Mucosa of rectum (tissue), 2 donors: ENCODE results near the gene LAPTM5.
A peak's percentile ranks its signal among the peaks of the same experiment; 100 is the strongest.

Experiments
- H3K27ac ChIP-seq, 2 donors: one replicate each; pipeline ENCODE4 v1.7.0; 2013; ENCODE audit warnings: inconsistent platforms in 2 of 2, low read depth in 2 of 2, low read length in 2 of 2
- H3K27me3 ChIP-seq, 2 donors: one replicate each; pipeline ENCODE4 v1.7.0; 2013; ENCODE audit warnings: low read length in 2 of 2; ENCODE audit not compliant: control insufficient read depth in 2 of 2, insufficient read depth in 2 of 2
- H3K36me3 ChIP-seq, 2 donors: one replicate each; pipeline ENCODE4 v1.7.0; 2013; ENCODE audit warnings: low read length in 2 of 2; ENCODE audit not compliant: control insufficient read depth in 2 of 2, insufficient read depth in 2 of 2
- H3K4me1 ChIP-seq, 2 donors: one replicate each; pipeline ENCODE4 v1.7.0; 2013; ENCODE audit warnings: low read length in 2 of 2, mild to moderate bottlenecking in 1 of 2; ENCODE audit not compliant: control insufficient read depth in 2 of 2, insufficient read depth in 2 of 2
- H3K4me3 ChIP-seq, 2 donors: one replicate each; pipeline ENCODE4 v1.7.0; 2013; ENCODE audit warnings: low read length in 2 of 2
- H3K9ac ChIP-seq, 2 donors: one replicate each; pipeline ENCODE4 v1.7.0; 2013; ENCODE audit warnings: low read length in 2 of 2, low read depth in 1 of 2, mild to moderate bottlenecking in 1 of 2
- H3K9me3 ChIP-seq, 2 donors: one replicate each; pipeline ENCODE4 v1.7.0; 2013; ENCODE audit warnings: low read length in 2 of 2; ENCODE audit not compliant: control insufficient read depth in 2 of 2
- donor health status: healthy.
- donor health status: Normal muscosa, but diverticular disease.

Gene LAPTM5

DNA sequence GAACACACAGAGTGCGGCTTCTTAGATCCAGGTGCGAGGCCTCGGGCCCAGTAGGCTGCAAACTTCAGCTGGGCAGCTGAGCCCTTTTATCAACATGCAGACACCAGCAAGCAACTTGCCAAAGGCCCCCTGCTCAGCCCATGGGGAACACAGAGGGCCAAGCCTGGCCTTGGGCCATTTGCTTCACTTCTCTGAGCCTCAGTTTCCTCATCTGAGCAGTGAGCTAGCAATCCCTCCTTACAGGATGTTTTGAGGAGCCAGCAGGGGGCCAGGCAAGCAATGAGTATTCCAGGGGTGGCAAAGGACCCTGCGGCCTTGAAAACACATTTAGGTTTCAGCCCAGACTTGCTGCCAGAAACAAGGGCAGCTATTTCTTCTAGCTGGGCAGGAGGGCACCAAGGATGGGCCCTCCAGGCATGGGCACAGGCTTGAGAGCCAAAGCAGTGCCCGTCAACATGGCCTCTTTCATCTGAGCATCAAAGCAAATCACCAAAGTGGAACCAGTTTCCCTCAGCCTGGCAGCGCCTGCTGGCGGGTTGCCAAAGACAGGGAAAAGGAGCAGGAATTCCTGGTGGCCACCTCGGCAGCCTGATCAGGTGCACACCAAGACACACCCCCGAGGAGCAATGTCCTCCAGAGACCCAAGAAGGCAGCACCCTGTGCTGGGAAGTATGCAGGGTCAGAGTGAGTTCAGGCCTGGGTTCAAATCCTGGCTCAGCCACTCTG lies 35.6 kb downstream of the LAPTM5 start:
- Histone ChIP-seq H3K9me3 (no peaks in the 10 kb centered on the region), H3K27ac (no peak overlapping the region), H3K4me3 (no peak overlapping the region), H3K9ac (no peak overlapping the region), H3K27me3 (no peaks in the 10 kb centered on the region), H3K4me1 (peaks cover 6 to 11% of the 10 kb centered on the region in 2 donors), H3K36me3 (peaks cover 0 to 3% of the 10 kb centered on the region in 2 donors)

DNA sequence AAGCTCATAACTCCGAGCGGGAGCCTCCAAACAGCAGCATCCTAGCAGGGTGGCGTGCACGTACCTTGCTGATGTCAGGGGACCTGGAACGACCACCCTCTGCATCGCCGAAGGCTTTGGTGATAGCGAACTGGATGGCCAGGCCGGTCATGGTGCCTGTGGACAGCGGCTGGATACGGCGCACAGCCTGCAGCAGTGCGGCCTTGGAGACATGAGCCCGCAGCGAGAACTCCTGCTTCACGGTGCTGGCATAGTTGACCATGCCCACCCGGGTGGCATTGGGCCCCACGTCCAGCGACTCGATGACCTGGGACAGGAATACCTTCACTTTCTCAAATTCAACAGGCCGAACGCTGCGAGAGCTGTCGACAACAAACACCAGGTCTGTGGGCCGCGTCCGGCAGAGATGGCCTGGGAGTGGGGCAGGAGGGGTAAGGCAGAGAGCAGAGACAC lies 36.2 kb downstream of the LAPTM5 start:
- Histone ChIP-seq H3K36me3 (peaks cover 0 to 3% of the 10 kb centered on the region in 2 donors), H3K9me3 (no peaks in the 10 kb centered on the region), H3K4me1 (peaks cover 6 to 11% of the 10 kb centered on the region in 2 donors), H3K9ac (no peak overlapping the region), H3K4me3 (no peak overlapping the region), H3K27ac (no peak overlapping the region), H3K27me3 (no peaks in the 10 kb centered on the region)

DNA sequence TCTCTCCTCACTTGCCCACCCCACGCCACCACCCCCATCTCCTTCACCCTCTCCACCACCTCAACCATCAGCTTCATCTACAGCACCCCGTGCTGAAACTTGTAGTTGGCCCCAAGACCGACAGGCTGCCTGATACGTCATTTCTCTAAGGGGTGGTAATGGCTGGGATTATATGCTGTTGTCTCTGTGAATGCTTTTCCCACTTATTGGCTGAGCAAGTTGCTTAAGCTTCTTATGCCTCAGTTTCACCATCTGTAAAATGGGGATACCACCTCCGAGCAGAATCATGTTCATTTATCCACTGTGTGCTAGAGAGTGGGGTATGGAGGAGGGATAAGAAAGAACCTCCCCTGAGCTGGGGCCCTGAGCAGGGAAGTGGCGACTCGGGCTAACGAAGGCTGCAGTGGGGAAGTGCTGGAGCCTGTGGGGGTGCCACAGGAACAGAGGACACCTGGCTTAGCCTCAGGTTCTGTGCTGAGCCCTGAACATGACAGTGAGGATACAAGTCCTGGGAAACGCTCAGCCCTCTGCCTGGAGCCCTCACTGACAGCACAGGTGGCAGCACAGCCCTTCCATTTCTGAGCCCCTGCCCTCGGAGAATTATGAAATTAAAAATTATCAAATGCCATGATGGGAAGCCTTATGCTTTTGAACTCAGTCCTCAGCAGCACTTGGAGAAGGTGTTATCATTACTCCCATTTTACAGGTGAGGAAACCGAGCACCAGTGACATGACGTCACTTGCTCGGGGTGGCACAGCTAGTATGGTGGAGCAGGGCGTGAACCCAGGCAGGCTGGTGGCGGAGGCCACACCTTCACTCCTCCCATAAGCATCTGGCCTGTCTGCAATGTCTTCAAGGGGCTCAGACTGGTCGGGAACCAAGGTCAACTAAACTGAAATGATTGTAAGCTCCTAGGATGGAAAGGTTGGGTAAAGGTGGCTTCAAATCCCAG lies 37.0 kb downstream of the LAPTM5 start:
- Histone ChIP-seq H3K9me3 (peaks cover 0 to under 1% of the 10 kb centered on the region in 2 donors), H3K36me3 (peaks cover 0 to 3% of the 10 kb centered on the region in 2 donors), H3K4me3 (no peak overlapping the region), H3K27me3 (no peaks in the 10 kb centered on the region), H3K27ac (no peak overlapping the region), H3K9ac (no peak overlapping the region), H3K4me1 (peaks cover 6 to 11% of the 10 kb centered on the region in 2 donors)

DNA sequence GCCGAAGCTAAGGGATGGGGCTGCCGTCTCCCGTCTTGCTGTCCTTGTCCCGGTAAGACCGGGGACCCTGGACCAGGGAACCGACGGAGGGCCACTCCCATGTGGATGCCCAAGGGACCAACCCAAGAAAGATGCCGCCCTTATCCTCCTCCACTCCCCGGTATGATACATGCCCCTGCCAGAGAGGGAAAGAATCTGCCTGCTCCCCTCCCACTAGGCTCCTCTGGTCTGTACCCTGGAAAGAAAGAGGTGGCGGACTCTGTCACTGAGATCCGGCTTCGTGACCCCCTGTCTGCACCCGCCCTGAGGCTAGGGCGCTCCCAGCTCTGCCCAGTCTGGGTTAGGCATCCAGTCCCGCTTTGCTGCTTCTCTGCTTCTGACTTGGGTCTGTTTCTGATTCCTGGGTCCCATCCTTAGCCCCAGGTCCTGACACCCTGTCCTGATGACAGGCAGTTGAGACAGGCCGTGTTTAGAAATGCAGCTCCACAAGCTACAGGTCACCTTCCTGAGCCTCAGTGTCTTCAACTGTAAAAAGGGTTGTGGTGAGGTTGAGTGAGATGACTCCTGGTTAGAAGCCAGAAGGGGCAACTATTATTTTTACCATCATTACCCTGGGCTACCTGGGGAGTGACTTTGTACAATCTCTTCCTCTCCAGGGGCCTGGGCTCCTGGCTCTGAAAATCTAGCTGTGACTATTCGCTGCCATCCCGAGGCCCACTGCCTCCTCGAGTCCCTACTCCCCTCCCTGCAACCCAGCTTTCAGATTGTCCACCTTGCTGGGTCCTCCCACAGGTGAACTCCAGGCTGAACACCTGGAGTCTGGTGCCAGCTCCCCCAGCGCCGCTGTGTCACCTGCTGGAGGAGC lies 37.9 kb downstream of the LAPTM5 start:
- Histone ChIP-seq H3K27ac (peak overlapping the region; percentile 100), H3K9me3 (peaks cover 0 to 5% of the 10 kb centered on the region in 2 donors), H3K36me3 (peaks cover 0 to 2% of the 10 kb centered on the region in 2 donors), H3K27me3 (no peaks in the 10 kb centered on the region), H3K9ac (peak overlapping the region; percentile 80 to 95), H3K4me3 (peak overlapping the region; percentile 76 to 77), H3K4me1 (peaks cover 6 to 11% of the 10 kb centered on the region in 2 donors)

DNA sequence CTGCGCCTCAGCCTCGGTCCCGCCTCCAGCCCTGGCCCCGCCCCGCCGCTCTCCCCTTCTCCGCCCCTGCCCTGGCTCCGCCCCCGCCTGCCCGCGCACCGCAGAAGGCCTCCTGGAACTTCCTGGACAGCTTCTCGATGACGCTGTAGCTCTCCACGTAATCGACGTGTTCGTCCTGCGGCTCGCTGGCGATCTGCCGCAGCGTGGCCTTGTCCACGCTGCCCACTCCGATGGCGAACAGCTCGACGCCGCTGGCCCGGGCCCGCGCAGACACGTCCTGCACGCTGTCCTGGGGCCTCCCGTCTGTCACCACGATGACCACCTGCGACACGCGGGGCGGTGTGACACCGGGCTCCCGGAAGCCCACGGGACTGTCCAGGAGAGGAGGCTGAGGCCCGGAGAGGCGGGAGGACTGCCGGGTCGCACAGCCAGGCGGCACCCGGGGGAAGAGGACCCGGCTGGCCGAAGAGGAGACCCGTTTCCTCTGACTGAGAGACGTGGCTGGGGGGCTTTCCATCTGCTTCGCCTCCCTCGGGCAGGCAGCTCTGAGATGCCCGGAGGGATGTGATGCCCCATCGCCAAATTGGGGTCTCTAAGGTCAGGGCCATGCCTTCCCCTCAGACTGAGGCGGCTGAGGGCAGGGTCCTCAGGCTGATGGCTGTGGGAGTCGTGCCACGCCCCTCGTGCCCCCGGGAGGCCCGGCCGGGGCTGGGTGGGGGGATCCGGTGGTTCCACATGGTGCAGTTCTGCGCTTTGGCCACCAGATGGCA lies 38.8 kb downstream of the LAPTM5 start:
- peak overlapping the region; percentile 80 to 95 for H3K9ac ChIP-seq
- peak overlapping the region; percentile 100 for H3K27ac ChIP-seq
- H3K4me1 ChIP-seq, result peaks cover 6 to 11% of the 10 kb centered on the region in 2 donors
- H3K9me3 ChIP-seq, result peaks cover 0 to 5% of the 10 kb centered on the region in 2 donors
- H3K36me3 ChIP-seq, result no peaks in the 10 kb centered on the region
- peak overlapping the region; percentile 76 to 77 for H3K4me3 ChIP-seq
- no peaks in the 10 kb centered on the region for H3K27me3 ChIP-seq

DNA sequence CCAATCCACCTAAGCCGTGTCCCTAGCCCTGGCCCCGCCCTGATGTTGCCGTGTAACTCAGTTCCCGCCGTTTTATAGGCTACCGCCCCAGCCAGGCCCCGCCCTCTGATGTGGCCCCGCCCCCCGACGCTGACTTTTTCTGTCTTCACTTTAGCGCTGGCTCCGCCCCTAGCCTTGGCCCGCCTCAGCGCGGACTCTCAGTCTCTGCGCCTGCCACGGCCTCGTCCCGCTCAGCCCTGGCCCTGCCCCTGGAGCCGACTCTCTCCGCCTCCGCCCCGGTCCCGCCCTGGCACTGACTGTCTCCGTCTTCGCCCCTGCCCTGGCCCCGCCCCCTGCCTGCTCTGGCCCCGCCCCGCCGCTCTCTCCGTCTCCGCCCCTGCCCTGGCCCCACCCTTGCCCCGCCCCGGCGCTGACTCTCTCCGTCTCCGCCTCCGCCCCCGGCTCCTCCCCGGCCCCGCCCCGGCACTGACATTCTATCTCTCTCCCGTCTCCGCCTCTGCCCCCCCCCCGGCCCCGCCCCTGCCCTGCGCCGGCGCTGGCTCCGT lies 39.4 kb downstream of the LAPTM5 start:
- Histone ChIP-seq H3K27me3 (no peaks in the 10 kb centered on the region), H3K9ac (no peak overlapping the region), H3K4me3 (peak overlapping the region; percentile 42 to 50), H3K9me3 (peaks cover 0 to 5% of the 10 kb centered on the region in 2 donors), H3K27ac (peak overlapping the region; percentile 84 to 100), H3K36me3 (no peaks in the 10 kb centered on the region), H3K4me1 (peaks cover 6 to 11% of the 10 kb centered on the region in 2 donors)

DNA sequence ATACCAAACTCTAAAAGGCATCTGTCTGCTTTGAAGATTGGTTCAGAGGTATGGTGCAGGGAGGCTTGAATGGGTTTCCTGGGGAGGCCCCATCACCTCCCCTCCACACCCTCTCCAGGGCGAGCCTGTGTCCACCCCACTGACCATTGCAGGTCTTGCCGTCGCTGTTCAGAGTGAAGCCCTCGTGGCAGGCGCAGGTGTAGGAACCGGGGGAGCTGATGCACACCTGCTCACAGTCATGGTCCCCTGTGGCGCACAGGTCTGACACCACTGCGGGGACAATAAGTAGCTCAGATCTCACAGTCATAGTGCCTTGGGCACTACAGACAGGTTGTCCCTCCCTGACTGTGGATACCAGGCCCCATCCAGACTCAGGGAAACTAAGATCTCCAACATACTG lies 40.9 kb downstream of the LAPTM5 start:
- Histone ChIP-seq H3K27ac (no peak overlapping the region), H3K9ac (no peak overlapping the region), H3K36me3 (no peaks in the 10 kb centered on the region), H3K4me1 (peaks cover 6 to 11% of the 10 kb centered on the region in 2 donors), H3K4me3 (no peak overlapping the region), H3K9me3 (peaks cover 0 to 5% of the 10 kb centered on the region in 2 donors), H3K27me3 (no peaks in the 10 kb centered on the region)

DNA sequence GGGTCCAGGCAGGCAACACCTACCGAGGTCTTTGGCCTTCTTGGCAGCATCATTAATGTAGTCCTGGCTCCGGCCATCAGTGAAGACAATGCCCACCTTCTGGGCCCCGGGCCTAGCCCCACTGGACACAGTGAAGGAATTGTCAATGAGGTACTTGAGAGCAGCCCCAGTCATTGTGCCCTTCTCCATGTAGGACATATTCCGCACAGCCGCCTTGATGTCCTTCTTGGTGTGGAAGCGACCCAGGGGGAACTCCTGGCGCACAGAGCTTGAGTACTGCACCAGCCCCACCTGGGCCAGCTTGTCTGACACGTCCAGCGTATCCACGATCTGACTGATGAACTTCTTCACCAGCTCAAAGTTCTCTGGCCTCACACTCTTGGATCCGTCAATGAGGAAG lies 41.7 kb downstream of the LAPTM5 start:
- Histone ChIP-seq H3K27ac (no peak overlapping the region), H3K36me3 (no peaks in the 10 kb centered on the region), H3K27me3 (no peaks in the 10 kb centered on the region), H3K9ac (no peak overlapping the region), H3K4me1 (peaks cover 4 to 11% of the 10 kb centered on the region in 2 donors), H3K9me3 (peaks cover 0 to 5% of the 10 kb centered on the region in 2 donors), H3K4me3 (no peak overlapping the region)

DNA sequence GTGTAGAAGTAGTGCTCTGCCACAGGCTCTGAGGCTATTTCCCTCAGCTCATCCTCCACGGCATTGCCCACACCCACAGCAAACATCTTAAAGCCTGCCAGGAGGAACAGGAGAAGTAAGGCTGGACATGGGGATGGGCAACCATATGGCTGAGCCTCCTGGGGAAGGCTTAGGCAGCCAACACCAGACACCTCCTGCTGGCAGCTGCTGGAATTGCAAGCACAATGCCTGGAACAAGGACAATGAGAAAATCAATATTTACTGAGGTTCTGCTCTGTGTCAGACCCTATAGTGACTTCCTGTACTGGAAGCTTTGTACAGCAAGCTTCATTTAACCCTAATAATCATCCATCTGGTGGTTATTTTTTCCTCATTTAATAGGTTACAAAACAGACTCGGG lies 42.4 kb downstream of the LAPTM5 start:
- no peak overlapping the region for H3K4me3 ChIP-seq
- no peak overlapping the region for H3K9ac ChIP-seq
- no peak overlapping the region for H3K27ac ChIP-seq
- no peaks in the 10 kb centered on the region for H3K27me3 ChIP-seq
- peaks cover 0 to 5% of the 10 kb centered on the region in 2 donors for H3K9me3 ChIP-seq
- H3K36me3 ChIP-seq, result no peaks in the 10 kb centered on the region
- H3K4me1 ChIP-seq, result peaks cover 4 to 11% of the 10 kb centered on the region in 2 donors
